NCI-H82 (cell line): ENCODE results near the gene DYSF.

ENCODE experiments used
- DNase-seq: peaks from one replicate; lab custom pipeline; 2025; lab: John Stamatoyannopoulos, UW

The DYSF gene

GRCh38 chr2:71734620-71735019 is 281.3 kb downstream of the DYSF start:
- DNase-seq = no peak

GRCh38 chr2:71735676-71736075 is 282.3 kb downstream of the DYSF start:
- no peak for DNase-seq
